Glomerular endothelial cell (primary cell): ENCODE results near the gene ACBD4. TPM values are rescaled to one million over a fixed set of nuclear protein-coding genes. Genes with fewer than 3 reads are reported as not detected.

ENCODE experiments used
- DNase-seq: peaks from one replicate; pipeline ENCODE4 v3.0.0-alpha.2; 2011; ENCODE audit warnings: low read depth, low spot score; ENCODE audit errors: extremely low read depth
- total RNA-seq: library from RNA; depleted of rRNA; stranded (reverse); fragments of >200 nt; gene quantifications from 2 replicates; pipeline ENCODE4 v1.2.3, GENCODE V29; 2015

ACBD4 gene
- total RNA-seq, 1 donor from 2014 or later: 5.5 TPM

DNA sequence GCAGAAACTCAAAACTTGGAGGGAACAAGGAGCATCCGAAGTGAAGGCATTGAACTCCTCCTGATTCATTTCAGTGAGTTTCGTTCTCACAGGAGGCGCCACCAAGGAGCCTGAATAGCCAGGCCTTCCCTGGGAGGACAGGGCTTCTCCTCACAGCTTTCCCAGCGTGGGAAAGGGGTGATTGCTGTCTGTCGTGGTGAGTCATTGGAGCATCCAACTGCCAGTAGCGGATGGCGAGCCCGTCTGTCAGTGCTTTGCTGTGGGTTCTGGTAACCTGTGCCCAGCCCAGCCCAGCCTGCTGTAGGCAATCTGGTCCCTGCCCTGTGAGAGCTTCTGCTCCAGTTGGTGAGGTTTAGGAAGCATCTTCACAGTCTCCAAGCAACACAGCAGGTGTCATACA is 31.5 kb upstream of the ACBD4 start:
- DNase-seq: no peak

GRCh38 chr17:45104497-45104896 is 31.0 kb upstream of the ACBD4 start:
- DNase-seq: no peak

- DNase-seq: no peak
These were observed 30.4 kb upstream of the ACBD4 start for GRCh38 chr17:45104907-45105624.

DNA sequence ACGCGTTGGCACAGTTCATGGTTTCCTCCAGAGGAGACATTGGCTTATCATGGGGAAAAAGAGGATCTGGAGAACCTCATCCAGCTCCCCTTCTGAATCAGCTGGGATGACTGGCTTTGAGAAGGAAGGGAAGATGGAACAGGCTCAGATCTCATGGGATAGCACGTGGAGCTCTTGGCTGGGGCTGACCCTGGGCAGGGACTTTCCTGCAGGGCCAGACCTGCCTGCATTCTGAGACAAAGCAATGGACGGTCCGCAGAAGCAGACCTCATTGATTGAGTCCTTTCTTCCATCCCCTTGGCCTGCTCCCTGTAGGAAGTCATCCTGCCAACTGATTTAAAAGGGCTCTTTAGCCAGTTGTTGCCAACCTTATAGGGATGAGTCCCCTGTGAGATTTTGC is 29.4 kb upstream of the ACBD4 start:
- DNase-seq: no peak

DNA sequence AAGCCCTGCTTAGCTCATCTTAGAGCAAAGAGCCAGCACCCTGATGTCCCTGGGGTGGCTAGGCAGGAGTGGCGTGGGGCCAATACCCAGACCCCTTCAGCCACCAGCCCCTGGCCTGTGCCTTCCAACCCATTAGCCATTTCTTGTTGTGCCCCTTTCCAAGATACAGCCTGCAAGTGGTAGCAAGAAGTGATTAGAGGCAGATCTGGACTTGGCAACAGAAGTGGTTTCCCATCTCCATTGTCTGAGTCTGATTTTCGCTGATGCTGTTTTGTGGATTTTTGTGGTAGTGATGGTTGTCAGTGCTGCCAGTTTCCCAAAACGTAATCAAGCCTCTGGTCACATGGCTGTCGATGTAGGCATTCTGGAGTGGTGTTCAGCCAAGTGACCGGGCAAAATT is 28.9 kb upstream of the ACBD4 start:
- DNase-seq: no peak

- DNase-seq: no peak
These were observed 28.0 kb upstream of the ACBD4 start for GRCh38 chr17:45107293-45108010.

- DNase-seq: no peak
These were observed 27.4 kb upstream of the ACBD4 start for GRCh38 chr17:45108051-45108450.

- no peak for DNase-seq
These were observed 26.6 kb upstream of the ACBD4 start for GRCh38 chr17:45108595-45109521.

- no peak for DNase-seq
These were observed 24.5 kb upstream of the ACBD4 start for GRCh38 chr17:45110676-45111611.

DNA sequence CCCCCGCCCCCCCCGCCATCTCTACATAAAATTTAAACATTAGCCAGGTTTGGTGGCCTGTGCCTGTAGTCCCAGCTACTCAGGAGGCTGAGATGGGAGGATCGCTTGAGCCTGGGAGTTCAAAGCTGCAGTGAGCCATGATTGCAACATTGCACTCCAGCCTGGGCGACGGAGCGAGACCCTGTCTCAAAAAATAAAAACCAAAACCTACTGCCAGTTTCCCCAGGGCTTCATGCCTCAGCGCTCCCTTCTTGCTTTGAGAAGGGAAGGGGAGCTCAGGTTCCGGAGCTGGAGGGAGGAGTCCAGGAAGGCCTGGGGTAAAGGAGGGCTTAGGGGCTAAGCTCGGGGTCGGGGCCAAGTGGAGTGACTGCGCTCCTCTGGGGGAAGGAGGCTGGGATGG is 23.6 kb upstream of the ACBD4 start:
- no peak for DNase-seq

DNA sequence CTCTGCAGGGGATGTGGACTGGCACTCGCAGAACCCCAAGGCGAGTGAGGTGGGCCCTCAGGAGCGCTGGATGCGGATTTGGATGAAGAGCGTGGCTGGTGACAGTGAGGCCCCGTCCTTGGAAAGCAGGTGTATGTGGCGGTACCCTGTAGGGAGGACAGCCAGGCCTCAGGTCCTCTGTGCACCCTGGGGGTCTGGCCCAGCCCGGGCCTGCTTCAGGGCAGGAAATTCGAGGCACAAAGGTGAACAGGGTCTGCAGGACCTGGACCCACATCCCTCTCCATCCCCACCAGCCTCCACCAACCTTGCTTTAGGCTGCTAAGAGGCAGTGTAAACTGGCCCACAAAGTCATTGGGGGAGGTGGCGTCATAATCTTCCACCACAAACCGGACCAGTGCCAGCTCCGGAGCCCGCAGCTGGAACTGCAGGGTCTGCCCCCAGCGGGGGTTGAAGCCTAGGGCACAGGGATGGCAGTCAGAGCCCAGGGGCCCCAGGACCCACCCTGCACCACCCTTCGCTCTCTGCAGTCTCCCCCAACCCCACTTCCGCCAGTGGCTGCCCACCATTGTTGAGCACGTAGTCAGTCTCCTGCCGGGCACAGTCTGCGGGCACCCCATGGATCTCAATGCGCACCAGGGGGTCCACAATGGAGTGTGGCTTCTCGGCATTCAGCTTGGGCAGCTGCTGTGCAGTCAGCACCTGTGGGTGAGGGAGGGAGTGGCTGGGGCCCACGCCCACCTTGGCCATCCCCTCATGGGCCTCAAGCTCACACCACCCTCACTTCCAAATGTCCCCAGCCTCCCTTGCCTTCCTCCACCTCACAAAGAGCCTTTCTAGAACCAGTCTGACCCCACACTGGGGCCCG is 22.7 kb upstream of the ACBD4 start:
- DNase-seq: no peak

DNA sequence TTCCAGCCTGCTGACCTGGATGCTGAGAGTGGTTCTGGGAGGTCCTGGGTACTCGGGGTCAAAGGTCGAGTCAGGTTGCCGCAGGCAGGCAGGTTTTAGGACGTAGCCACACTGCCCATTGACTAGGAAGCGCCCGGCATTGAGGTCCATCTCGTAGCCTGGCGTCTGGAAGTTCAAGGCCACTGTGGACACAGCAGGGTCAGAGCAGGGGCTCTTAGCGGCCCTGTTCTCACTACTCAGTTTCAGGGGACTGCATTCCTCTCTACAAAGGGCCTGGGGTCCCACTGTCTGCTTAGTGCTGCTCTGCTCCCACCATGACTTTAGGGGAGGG is 22.1 kb upstream of the ACBD4 start:
- DNase-seq: no peak

- no peak for DNase-seq
These were observed 21.2 kb upstream of the ACBD4 start for GRCh38 chr17:45114117-45114932.

- no peak for DNase-seq
These were observed 20.4 kb upstream of the ACBD4 start for GRCh38 chr17:45115015-45115625.

GRCh38 chr17:45115871-45116270 is 19.6 kb upstream of the ACBD4 start:
- no peak for DNase-seq

DNA sequence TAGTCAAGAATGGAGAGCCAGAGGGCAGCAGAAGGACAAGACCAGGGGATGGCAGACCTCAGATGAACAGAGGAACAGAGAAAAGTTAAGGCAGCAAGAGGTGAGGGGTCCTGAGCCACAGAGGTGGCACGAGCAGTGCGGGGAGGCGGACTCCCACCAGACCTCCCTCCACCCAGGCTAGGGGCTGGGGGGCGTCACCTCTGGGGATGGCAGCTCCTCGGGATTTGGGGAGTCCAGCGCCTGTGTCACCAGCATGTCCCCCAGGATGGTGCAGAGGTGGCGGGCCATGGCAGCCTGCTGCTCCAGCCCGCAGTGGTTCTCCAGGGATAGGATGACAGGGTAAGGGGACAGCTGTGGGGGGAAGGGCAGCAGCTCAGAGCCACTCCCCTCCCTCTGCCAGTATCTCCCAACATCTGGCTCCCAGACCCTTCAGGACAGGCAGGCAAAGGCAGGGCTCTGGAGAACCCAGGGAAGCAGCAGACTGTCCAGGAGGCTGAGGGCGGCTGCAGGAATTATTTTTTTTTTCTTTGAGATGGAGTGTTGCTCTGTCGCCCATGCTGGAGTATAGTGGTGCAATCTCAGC is 19.0 kb upstream of the ACBD4 start:
- no peak for DNase-seq

DNA sequence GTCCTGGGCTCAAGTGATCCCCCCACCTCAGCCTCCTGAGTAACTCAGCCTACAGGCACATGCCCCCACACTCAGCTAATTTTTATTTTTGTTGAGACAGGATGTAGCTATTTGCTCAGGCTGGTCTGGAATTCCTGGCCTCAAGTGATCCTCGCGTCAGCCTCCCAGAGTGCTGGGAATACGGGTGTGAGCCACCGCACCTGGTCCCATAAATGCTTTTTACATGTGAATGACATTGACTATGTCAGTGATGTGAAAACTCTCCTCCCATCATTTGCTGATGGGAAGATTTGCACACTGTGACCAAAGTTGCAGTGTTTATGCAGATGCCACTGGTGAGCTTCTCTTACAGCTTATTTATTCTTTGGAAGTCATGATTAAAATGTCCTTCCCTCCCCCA is 18.2 kb upstream of the ACBD4 start:
- DNase-seq: no peak
